GM18520 (cell line): ENCODE measurements around the gene SHB.
A peak's percentile ranks its signal among the peaks of the same experiment; 100 is the strongest.

Experiments used
- ATAC-seq: cut with Tn5 transposase; IDR thresholded peaks from one replicate; pipeline ENCODE4 v1.9.1; 2021; ENCODE audit not compliant: unreplicated experiment

Gene SHB

DNA sequence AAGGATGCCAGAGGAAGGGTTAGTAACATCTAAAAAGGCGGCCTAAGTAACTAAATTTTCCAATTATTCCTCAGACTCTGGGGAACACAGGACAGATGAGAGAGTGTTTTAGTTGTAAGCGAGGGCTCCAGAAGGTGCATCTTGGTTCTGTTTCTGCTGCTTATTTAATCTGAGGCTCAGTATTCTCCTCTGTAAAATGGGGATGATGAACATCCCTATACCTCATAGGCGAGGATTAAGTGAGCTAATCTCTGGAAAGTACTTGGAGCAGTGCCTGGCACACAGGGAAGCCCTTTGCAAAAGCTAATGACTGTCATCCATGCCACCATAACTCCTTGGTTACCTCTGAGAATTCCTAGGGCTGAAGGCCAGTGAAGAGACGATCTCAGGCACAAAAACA lies 59.0 kb downstream of the SHB start:
- no peak for ATAC-seq

DNA sequence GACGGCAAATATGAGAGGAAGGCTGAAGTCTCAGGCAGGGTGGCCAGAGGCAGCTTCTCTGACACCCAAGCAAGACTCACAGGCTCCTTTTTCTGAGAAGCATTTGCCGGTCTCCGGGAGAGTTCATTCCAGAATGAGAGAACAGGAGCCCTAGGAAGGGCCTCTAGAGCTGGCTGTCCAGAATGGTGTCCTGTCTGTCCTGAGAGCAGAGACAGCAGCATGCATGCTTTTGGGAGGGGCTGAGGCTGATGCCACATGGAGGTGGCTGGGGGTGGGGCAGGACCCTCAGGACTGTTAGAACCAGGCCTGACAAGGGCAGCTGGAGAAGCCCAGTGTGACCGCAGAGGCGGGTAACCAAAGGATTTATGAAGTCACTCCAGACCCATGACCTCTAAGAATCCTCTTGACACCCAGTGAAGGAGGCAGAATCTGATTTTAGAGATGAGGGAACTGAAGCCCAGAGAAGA lies 60.0 kb downstream of the SHB start:
- no peak for ATAC-seq

DNA sequence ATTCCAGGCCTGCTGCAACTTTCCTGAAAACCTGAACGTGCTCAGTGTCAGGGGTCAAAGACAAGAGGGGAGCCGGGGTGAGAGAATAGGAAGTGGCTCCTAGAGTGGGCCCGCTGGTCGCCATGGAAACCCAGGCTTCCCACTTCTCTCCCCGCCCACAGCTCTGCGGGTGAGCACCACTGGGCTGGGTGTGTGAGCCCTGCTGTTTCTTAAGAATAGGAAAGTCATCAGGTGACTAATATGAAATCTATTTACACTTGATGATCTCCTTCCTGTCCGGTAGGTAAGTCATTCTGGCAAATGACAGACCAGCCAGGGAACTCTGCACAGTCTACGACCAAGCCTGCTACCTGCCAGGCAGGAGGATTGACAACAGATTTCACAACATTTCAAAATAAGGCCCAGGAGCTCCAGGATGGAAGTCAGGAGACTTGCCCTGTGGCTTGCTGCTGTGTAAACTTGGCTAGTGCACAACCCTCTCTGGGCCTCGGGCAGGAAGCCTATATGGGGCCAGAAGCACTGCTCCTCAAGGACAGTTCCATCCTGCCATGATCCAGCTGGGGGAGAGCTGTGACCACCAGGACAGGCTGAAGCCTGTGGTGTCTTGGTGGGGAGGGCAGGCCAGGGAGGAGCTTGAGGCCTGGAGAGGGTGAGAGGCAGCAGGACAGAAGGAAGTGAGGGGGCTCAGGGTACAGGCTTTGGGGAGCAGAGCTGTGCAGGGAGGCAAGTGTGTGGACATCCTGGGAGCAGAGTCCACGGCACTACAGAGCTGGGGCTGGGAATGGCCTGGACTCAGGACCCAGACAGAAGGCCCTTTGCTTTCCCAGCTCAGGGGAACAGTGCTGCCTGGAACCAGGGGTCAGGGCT lies 60.6 kb downstream of the SHB start:
- peak; percentile 44 for ATAC-seq

DNA sequence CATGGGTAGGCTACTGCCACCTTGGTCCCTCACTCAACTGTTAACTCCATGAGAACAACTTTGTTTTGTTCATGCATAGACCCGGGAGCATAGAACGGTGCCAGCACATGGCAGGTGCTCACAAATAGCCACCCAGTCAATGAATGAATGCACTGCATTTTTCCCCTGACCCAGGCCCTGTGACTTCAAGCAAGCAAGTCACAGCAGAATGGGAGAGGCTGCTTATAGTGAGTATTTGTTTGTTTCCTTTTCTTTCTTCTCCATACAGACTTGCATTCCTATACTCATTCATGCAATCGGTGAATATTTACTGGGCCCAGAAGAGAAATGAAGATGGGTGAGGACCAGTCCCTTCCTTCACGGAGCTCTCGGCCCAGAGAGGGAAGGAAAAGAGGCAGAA lies 62.0 kb downstream of the SHB start:
- no peak for ATAC-seq

DNA sequence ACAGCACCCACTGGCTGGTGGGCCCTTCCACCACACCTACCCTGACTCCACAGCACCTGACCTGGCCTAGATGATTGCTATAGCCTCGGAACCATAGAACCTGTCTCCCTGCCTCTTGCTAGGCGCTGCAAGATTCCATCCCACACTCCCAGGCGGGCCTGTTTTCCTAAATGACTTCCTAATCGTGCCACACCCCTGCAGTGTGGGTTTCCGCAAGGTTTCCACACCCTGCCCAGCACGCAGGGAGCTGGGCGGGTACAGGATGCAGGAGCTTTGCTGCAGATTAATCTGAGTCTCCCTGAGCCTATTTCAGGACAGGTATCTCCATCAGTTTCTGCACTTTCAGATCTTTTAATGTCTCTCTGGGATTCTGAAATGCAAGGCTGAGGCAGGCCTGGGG lies 62.9 kb downstream of the SHB start:
- no peak for ATAC-seq

DNA sequence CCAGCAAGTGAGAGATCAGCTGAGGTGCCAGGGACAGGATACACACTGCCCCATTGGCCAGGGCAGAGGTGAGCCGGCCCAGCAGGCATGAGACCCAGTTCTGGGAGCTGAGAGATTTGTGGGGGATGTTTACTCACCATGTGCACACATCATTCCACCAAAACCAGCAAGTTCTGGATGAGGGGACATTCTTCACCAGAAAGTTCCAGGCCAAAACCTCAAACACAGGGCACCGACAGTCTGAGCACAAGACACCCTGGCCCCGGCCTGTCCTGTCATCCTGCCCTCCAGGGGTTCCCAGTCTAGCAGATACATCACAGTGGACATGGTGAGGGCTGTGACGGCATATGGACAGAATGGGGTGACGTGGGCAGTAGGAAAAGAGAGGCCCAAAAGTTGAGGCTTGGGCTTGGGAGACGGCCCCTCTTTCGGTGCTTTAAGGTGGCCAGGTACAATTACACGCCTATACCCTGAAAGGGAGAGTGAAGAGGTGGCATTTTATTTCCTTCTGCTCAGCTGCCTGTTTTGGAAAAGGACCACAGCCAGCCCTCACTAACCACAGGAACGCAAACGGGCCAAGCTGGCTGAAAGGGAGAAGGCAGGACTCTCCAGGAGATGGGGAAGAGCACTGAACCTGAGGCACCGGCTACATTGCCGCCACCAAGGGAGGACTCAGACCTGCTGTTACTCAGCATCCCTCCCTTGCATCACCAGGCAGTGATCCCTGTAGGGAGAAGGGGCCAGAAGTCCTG lies 64.0 kb downstream of the SHB start:
- ATAC-seq, result no peak

DNA sequence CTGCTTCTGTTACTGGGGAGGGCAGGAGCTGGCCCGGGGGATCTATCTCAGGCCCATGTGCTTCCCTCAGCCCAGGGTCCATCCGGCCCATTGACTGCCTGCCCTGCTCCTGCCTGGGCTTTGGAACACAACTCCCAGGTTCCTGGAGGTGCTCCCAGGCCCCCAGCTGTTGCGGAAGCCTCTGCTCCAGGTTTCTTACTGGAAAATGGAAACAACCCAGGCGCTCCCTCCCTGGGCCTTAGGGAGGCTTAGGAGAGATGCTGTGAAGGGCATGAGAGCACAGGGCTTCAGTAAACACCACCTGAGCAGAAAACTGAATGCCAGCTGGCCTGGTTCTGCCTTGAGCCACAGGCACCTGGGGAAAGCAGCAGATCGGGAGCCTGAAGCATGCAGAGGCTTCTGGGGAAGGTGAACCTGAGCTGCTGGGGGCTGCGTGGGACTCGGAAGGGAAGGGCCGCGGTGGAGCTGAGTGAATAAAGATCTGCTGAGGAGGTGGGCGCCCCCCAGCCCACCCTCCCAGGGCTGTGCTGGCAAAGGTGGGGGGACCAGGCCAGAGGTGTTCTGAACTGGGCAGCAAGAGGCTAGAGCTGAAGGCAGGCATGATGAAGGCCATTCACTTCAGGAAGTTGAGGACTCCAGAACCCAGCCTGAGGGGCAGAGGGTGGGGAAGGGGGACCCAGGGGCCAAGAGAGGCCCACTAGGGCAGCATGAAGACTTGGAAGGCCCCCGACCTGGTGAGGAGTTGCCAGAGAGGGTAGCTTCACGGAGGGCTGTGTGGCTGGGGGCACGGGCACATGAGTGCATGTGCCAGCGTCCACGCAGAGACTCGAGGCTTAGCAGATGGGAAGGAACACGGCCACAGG lies 64.8 kb downstream of the SHB start:
- no peak for ATAC-seq

DNA sequence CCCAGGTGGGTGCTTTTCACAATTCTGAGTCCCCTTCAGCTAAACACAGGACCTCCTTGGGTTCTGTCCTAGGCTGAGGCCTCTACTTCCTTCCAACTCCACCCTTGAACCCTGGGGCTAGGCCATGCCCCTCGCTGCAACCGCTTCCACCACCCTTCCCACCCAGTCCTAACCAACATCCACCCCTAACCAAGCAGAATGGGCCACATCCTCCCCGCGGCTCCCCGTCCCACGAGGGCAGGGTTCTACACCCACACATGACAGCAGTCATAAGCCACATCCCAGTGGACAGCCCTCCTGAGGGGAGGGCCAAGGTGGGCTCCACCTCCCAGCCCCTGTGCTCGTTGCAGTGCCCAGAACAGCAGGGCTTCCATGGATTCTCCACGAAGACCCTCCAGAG lies 65.8 kb downstream of the SHB start:
- no peak for ATAC-seq

DNA sequence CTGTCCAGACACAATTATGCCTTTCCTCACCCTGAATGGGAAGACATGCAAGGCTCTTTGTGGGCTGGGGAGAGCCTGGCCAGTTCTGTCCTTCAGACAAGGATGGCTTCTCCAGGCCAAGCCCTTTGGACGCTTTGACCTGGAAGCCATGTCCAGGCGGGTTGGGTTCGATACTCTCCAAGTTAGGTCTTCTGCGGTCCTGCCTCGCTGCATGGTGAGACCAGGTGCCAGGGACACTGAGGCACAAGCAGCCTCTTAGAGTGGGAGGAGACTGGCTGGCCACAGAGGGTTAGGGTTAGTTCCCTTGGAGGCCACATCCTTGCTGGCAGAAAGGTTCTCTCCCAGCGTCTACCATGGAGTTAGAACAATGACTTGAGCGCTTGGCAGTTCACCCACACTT lies 67.6 kb downstream of the SHB start:
- ATAC-seq, result no peak

DNA sequence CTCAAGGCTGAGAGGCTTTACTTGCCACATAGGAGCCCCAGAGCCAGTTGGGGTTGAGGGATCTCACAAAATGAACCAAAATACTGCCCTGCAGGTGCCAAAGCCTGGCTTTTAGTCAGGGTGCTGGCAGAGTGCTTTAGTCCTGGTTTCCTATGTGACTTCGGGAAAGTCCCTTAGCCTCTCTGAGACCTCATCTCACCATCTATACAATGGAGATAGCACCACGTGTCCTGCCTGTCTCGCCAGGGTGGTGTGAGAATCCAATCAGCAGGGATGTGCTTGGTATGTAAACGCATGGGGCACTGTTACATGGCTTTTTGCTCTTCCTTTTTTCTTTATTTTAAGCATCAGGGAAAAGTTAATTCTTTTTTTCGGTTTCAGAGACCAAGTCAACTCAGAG lies 68.3 kb downstream of the SHB start:
- peak; percentile 45 for ATAC-seq

DNA sequence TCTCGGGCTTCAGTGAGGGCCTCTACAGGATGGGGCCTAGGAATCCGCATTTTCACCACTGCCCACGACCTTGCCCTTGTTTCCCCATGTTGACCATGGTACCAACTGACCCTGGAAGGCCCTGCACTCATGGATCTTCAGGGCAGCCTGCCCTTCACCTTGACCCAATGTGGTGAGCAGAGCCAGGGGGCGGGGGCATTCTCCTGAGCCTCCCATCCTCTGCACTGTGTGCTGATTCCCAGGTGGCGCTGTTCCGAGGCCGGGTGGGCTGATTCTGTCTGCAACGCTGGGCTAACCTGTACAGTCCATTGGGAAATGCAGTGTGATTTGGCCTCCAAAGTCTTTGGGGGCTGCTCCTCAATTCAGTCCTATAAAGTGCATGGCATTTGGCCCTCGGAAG lies 68.7 kb downstream of the SHB start:
- no peak for ATAC-seq

DNA sequence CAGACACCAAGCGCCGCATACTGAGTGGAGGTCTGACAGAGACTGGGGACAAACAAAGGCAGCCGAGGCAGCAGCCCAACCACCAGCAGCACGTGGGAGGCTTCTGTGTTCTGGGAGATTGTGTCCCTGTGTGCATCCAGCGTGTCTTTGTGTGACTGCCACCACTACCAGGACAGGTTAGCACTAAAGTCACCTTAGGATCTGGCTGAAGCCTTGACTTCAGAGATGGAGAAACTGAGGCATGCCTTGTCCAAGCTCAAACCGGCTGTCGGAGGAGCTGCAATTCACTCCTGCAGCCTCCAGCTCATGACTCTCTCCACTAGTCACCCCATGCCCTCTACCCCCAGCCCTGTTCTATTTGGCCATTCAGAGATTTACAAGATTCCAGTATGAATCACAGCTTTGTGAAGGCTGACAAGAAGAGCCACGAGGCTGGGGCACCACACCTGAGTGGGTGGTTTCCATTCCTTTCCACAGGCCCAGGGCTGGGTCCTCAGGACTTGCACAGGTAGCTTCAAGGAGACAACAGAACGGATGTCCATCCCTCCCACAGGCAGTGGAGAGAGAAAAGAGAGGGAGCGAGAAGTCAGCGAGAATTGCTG lies 69.3 kb downstream of the SHB start:
- ATAC-seq, result no peak

DNA sequence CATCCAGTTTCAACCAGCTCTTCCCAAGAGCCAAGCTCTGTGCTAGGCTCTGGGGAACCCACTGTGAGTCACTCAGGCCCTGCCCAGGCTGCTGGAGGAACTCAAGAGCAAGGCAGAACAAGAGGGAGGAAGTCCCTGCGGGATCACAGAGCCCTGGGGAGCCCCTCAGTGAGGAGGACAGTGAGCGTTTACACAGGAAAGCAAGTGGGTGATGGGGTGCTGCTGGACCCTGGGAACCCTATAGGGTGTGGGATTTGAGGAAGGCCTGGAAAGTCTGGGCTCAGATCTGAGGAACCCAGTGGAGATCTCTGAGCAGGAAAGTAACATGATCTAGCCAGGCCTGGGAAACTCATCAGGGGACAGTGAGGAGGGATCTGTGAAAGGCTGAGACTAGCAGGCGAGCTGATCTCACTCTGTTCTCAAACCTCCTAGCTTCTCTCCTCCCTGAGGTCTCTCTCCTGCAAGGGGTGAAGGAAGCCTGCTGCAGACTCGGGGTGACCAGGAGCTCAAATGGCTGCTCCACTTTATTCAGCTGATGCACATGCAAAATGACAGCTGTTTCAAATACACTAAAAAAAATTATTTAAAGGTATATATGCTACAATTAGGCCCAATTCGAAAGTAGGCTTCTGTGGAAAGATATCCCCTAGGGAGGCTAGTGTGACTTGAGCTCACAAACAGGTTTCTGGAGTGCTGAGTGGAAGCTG lies 70.0 kb downstream of the SHB start:
- no peak for ATAC-seq

DNA sequence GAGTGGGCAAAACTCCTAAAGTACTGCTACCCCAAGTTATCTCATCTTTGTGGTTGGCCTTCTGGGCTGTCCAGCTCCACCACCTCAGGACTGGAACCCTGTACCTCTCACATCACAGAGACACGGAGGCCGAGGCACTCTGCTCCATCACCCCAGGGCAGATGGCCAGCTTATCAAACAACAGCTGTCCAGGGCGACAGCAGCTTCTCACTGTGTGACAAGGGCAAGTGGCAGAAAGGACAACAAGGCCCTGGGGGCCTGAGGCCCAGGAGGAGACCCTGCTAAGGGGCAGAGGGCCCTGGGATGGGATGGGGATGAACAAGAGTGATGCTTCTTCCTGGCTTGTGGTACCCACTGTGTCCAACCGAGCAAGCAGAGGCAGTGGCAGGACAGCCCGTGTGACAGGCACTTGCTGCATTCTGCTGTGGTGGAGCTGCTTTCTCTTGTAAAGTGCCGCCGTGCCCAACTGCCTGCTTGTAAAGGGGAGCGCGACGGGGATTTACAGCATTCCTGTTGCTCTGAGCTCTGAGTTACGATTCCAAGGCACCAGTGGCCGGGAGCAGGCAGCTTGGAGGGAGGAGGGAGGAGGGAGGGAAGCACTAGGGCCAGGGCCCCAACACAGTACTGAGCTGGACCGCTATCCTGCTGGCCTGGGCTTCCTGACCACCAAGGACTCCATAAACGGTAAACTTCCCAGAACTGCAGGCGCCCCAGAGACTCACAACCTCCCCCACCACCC lies 71.2 kb downstream of the SHB start:
- ATAC-seq, result no peak

DNA sequence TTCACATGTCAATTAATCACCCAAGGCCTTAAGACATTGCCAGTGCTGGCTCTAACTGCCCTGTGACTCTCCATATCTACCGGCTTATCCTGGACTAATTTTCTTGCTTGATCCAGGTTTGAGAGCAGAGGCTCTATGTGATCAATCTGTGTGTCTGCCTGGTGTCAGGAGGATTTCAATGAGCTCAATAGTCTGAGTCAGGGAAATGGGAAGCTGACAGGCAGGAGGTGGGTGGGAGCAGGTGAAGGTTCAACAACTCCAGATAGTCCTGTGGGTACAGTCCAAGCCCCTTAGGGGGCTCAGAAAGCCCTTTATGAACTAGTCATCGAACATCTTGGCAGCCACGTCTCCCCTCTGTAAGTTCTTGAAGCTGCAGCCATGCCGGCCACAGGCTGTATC lies 72.2 kb downstream of the SHB start:
- ATAC-seq, result no peak

DNA sequence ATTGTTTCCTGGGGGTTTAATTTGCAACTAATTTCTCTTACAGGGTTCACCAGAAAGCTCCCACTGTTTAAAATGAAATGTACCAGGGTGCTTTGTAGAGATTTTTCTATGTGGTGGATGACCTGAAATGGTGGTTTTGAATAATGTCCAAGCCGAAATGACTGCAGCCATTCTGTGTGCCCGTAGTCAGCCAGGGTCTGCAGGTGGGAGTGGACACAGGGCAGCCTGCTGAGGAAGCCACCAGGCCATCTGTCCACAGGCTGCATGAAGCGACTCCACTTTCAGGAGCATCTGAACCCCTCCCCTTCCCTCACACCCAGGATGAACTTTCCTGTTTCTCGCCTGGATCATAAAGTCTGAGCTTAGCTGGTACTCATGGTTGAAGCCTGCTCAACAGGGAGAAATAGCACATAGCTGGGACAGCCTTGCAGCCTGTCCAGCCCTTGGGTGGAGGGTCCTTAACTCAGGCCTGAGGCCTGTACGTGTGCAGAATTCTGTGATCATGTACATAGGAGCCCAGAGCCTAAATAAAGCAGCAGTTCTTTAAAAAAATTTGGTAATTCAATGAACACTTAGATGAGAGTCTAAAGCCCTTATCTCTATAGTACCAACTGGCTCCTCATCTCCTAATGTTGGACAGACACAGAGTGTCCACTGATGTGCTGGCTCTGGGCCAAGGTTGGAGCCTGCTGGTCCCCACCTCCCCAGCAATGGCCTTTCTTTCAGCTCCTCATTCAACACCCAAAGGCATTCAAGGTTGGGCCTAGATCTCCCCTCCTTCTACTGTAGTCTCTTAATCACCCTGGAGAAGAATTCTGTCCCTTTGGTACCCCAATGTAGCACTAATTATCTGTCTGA lies 72.8 kb downstream of the SHB start:
- no peak for ATAC-seq

DNA sequence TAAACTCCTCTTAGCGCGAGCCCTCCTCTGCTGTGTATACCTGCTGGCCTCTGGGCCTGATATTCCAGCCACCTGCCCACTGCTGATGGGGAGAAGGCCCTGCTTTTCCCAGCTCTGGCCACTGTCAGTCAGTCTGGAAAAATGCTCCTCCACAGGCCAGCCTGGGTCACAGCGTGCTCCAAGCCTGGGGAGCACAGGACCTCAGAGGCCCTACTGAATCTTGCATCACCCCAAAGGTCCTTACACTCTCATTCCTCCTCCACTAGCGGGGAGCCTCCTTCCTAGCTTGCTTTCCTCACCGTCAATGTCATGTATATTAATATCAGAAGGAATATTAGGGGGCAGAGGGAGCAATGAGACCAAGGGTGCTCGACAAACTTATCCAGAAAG lies 73.7 kb downstream of the SHB start:
- no peak for ATAC-seq

DNA sequence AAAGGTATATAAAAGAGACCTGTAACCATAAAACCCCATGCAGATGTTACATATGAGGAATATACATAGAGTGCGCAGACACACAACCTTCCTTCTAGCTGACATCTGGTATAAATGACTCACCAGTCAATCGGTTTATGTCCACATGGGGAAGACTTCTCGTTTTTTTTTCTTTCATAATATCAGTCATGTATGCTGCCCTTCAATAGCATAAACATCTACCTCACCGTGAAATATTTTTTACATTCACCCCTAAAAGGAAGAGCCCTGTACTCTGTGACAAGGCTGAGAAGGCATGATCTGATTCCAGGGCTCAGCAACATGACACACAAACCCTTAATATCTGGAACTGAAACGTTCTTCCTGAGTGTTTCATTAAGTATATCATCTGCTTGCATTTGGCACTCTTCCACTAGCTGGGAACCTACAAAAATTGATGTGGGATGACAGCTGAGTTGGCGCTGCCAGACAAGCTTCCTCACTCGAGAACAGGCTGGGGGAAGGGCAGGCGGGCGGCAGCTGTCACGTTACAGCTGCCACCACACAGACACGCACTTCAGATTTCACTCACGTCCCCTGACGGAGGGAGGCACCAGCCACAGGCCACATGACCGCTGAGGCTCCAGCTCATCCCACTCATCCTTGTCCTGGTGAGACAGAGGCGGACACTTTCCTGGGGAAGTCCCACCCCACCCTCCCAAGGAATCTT lies 74.2 kb downstream of the SHB start:
- ATAC-seq, result peak; percentile 62
